Ascending aorta (tissue), 2 donors: ENCODE measurements around the gene SIM2. TPM values are rescaled to one million over a fixed set of nuclear protein-coding genes. Genes with fewer than 3 reads are reported as not detected.

ENCODE experiments used
- DNase-seq, 2 donors: peaks; one replicate each; pipeline ENCODE4 v3.0.0-alpha.2; 2019; ENCODE audit warnings: low spot score in 2 of 2
- H3K27ac ChIP-seq, 2 donors: fragments of 200-600 bp; sonication (generic); one replicate each; pipeline ENCODE4 v1.5.1; 2016 to 2017; ENCODE audit warnings: mild to moderate bottlenecking in 1 of 2
- H3K27me3 ChIP-seq: fragments of 200-600 bp; sonication (generic); one replicate; pipeline ENCODE4 v1.5.1; 2017
- H3K36me3 ChIP-seq, 2 donors: fragments of 200-600 bp; sonication (generic); one replicate each; pipeline ENCODE4 v1.5.1; 2016
- H3K4me1 ChIP-seq, 2 donors: fragments of 200-600 bp; sonication (generic); one replicate each; pipeline ENCODE4 v1.5.1; 2016 to 2017; ENCODE audit warnings: mild to moderate bottlenecking in 1 of 2
- H3K4me3 ChIP-seq, 2 donors: fragments of 200-600 bp; sonication (generic); one replicate each; pipeline ENCODE4 v1.5.1; 2016 to 2017; ENCODE audit warnings: mild to moderate bottlenecking in 1 of 2
- H3K9me3 ChIP-seq, 2 donors: fragments of 200-600 bp; sonication (generic); one replicate each; pipeline ENCODE4 v1.5.1; 2016
- intact Hi-C: fragments of 100-400 bp; cut with DNase I; formaldehyde crosslinking; loops from one replicate; pipeline ENCODE4 v1.15.1; 2023
- total RNA-seq: library from RNA; depleted of rRNA; stranded (reverse); fragments of >200 nt; gene quantifications from one replicate; pipeline ENCODE4 v1.1.0, GENCODE V29; 2016
- TF ChIP-seq, protein P1 (sequence below), 3 experiments: fragments of 200-600 bp in 2 of 3; fragments of 450-650 bp in 1 of 3; sonication (generic) in 2 of 3; IDR thresholded peaks; one replicate each; pipeline ENCODE4 v1.5.1; 2016 to 2019; ENCODE audit warnings: antibody characterized with exemption in 3 of 3, mild to moderate bottlenecking in 1 of 3, moderate library complexity in 1 of 3

SIM2 gene
- total RNA-seq, 1 donor from 2014 or later: not detected

DNA sequence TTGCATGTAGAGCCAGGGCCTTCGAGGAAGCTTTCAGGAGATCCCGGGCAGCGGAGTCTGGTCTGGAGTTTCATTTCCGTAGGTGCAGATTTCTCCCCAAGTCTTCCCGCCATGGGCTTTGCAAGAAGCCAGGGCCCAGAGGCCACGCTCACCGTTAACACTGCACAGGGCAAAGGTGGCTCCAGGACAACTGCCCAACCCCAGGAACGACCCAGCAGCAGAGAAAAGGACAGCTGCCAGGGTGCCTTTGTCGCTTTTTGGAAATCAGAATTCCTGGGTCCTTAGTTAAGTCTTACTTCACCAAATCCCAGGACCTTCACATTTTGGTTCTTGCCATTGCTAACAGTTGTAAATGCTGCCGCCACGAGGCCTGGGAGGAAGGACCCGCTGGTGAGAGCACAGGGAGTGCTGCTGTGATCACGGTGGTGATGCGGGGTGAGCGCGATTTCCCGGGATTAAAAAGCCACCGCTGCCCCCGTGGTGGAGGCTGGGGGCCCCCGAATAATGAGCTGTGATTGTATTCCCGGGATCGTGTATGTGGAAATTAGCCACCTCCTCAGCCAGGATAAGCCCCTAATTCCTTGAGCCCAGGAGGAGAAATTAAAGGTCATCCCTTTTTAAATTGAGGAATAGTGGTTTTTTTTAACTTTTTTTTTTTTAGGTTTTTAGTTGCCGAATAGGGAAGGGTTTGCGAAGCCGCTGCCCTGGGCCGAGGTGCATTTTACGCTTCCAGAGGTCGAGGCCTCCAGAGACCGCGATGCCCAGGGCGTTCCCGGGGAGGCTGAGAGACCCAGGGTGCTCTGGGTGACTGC is 8.2 kb downstream of the SIM2 start:
- Histone ChIP-seq H3K36me3 (no peaks in the 10 kb centered on the region), H3K9me3 (no peaks in the 10 kb centered on the region), H3K4me1 (peaks cover 8 to 28% of the 10 kb centered on the region in 2 donors), H3K27ac (no peak overlapping the region), H3K4me3 (peak overlapping the region in 1 of 2 donors; percentile 49), H3K27me3 (peaks cover 53% of the 10 kb centered on the region)
- TF ChIP-seq, protein P1, sequence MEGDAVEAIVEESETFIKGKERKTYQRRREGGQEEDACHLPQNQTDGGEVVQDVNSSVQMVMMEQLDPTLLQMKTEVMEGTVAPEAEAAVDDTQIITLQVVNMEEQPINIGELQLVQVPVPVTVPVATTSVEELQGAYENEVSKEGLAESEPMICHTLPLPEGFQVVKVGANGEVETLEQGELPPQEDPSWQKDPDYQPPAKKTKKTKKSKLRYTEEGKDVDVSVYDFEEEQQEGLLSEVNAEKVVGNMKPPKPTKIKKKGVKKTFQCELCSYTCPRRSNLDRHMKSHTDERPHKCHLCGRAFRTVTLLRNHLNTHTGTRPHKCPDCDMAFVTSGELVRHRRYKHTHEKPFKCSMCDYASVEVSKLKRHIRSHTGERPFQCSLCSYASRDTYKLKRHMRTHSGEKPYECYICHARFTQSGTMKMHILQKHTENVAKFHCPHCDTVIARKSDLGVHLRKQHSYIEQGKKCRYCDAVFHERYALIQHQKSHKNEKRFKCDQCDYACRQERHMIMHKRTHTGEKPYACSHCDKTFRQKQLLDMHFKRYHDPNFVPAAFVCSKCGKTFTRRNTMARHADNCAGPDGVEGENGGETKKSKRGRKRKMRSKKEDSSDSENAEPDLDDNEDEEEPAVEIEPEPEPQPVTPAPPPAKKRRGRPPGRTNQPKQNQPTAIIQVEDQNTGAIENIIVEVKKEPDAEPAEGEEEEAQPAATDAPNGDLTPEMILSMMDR (IDR thresholded peaks at IDR 0.05): no peak
- DNase-seq: peak in 1 of 2 donors; percentile 46
- intact Hi-C loops: no loop called here

DNA sequence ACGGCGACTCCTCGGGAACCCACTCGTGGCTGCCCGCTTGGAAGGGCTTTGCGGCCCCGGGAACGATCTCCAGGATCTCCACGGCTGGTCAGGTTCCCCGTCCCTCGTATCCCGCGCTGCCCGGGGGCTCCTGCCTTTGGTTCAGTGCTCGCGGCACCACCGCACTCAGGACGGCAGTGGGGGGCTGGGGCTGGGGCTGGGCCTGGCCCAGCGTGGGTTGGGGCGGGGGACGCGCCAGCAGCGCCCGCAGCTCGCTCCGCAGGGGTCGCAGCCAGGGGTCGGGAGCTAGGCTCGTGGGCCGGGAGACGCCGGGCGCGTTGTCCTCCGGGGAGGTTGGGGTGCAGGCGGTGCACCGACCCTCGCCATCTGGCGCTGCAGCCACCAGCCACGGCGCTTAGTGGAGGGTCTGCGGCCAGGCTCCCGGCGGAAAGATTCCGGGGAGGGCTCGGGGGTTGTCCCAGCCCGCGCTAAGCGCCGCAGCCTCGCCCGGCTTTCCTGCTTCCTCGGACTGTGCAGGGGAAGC is 8.9 kb downstream of the SIM2 start:
- DNase-seq: peak in 1 of 2 donors; percentile 48
- Histone ChIP-seq H3K4me1 (peaks cover 8 to 28% of the 10 kb centered on the region in 2 donors), H3K27ac (no peak overlapping the region), H3K4me3 (peak overlapping the region; percentile 33 to 49), H3K36me3 (no peaks in the 10 kb centered on the region), H3K27me3 (peaks cover 55% of the 10 kb centered on the region), H3K9me3 (no peaks in the 10 kb centered on the region)
- TF ChIP-seq, protein P1 (IDR thresholded peaks at IDR 0.05): no peak
- intact Hi-C loops: no loop called here

DNA sequence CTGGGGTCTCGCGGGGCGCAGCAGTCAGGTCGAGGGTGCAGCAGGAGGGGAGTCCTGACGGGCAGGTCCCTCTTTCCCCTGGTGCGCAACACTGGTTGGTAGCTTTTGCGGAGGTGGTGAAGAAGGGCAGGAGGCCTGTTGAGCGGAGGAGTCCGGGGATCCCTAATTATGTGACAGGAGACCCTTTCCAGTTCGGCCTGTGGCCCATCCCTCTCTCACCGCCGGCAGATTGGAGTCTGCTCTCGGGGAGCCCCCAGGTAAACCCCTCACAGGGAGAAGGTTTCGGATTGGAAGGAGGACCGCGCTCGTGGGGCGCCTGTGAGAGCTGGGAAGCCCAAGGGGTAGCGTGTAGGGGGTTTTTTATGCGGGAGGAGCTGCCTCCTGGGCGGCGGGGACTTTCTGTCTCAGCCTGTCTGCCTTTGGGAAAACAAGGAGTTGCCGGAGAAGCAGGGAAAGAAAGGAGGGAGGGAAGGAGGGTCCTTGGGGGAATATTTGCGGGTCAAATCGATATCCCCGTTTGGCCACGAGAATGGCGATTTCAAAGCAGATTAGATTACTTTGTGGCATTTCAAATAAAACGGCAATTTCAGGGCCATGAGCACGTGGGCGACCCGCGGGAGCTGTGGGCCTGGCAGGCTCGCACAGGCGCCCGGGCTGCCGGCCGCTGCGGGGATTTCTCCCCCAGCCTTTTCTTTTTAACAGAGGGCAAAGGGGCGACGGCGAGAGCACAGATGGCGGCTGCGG is 9.5 kb downstream of the SIM2 start:
- H3K36me3 ChIP-seq: no peaks in the 10 kb centered on the region
- intact Hi-C loops: no loop called here
- H3K4me3 ChIP-seq: peak overlapping the region; percentile 33 to 49
- H3K27ac ChIP-seq: no peak overlapping the region
- TF ChIP-seq, protein P1 (IDR thresholded peaks at IDR 0.05): no peak
- H3K9me3 ChIP-seq: no peaks in the 10 kb centered on the region
- peaks cover 58% of the 10 kb centered on the region for H3K27me3 ChIP-seq
- peak in 1 of 2 donors; percentile 21 for DNase-seq
- peaks cover 8 to 28% of the 10 kb centered on the region in 2 donors for H3K4me1 ChIP-seq

DNA sequence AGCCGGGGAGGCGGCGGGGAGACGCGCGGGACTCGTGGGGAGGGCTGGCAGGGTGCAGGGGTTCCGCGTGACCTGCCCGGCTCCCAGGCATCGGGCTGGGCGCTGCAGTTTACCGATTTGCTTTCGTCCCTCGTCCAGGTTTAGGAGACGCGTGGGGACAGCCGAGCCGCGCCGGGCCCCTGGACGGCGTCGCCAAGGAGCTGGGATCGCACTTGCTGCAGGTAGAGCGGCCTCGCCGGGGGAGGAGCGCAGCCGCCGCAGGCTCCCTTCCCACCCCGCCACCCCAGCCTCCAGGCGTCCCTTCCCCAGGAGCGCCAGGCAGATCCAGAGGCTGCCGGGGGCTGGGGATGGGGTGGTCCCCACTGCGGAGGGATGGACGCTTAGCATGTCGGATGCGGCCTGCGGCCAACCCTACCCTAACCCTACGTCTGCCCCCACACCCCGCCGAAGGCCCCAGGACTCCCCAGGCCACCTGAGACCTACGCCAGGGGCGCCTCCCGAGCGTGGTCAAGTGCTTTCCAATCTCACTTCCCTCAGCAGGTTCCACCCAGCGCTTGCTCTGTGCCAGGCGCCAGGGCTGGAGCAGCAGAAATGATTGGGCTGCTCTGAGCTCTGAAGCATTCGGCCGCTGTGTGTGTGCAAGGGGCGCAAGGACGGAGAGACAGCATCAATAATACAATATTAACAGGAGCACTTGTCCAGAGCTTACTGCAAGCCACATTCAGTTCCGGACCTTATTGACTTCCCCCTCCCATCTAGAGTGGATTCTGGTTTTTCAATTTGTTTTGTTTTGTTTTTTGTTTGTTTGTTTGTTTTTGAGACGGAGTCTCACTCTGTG is 10.3 kb downstream of the SIM2 start:
- intact Hi-C loops: no loop called here
- H3K27ac ChIP-seq: no peak overlapping the region
- no peaks in the 10 kb centered on the region for H3K36me3 ChIP-seq
- H3K27me3 ChIP-seq: peaks cover 59% of the 10 kb centered on the region
- H3K4me3 ChIP-seq: peak overlapping the region; percentile 33 to 49
- peak in 1 of 2 donors; percentile 47 for DNase-seq
- H3K4me1 ChIP-seq: peaks cover 8 to 28% of the 10 kb centered on the region in 2 donors
- TF ChIP-seq, protein P1 (IDR thresholded peaks at IDR 0.05): no peak
- no peaks in the 10 kb centered on the region for H3K9me3 ChIP-seq
